Measurements from ENCODE around the gene C11orf68. TPM values are rescaled to one million over a fixed set of nuclear protein-coding genes. Genes with fewer than 3 reads are reported as not detected.

Gene C11orf68
- total and polyA plus RNA-seq, 9 of the 15 experiments (the other 6 are each of a cell fraction or from before 2014, with no cell fraction given): 3.6 to 35.9 (median 12.8) TPM

GRCh38 chr11:65903068-65903481 lies 15.8 kb downstream of the C11orf68 start (continued):
- TF ChIP-seq KDM4B (IDR thresholded peaks at IDR 0.05; ENCODE audit: borderline replicate concordance in 2 of 2, low read depth in 1 of 2) (no peak), GATA2 (CRISPR knock-in tag; IDR thresholded peaks at IDR 0.05) (no peak), ZNF23 (CRISPR knock-in tag; IDR thresholded peaks at IDR 0.05) (no peak), CCNT2 (IDR thresholded peaks at IDR 0.05; ENCODE audit: borderline replicate concordance, extremely low read depth, insufficient read length, low read depth, low read length) (no peak), TCFL5 (CRISPR knock-in tag; conservative IDR thresholded peaks at IDR 0.05) (no peak), IRF9 (tag; IDR thresholded peaks at IDR 0.05) (no peak), MED1 (CRISPR knock-in tag; IDR thresholded peaks at IDR 0.05; ENCODE audit: borderline replicate concordance) (no peak), HNRNPUL1 (IDR thresholded peaks at IDR 0.05; ENCODE audit: low read length) (no peak), ARID1B (IDR thresholded peaks at IDR 0.05) (peak; percentile 54; the same call in 1 of the 2 replicates), GTF2A2 (tag; IDR thresholded peaks at IDR 0.05) (no peak), HNRNPH1 (optimal IDR thresholded peaks at IDR 0.05; ENCODE audit: low read depth, low read length) (no peak), ZNF76 (CRISPR knock-in tag; IDR thresholded peaks at IDR 0.05; ENCODE audit: borderline replicate concordance) (no peak), ZNF707 (CRISPR knock-in tag; conservative IDR thresholded peaks at IDR 0.05) (no peak), NCOA4 (IDR thresholded peaks at IDR 0.05; ENCODE audit: partially characterized antibody) (no peak), ZNF232 (CRISPR knock-in tag; IDR thresholded peaks at IDR 0.05) (no peak), RCOR1 (IDR thresholded peaks at IDR 0.05; ENCODE audit: borderline replicate concordance in 1 of 2, low read depth in 2 of 2, low read length in 2 of 2) (no peak), ZBTB9 (CRISPR knock-in tag; IDR thresholded peaks at IDR 0.05) (no peak), E2F1 (CRISPR knock-in tag; IDR thresholded peaks at IDR 0.05) (no peak), RBM14 (IDR thresholded peaks at IDR 0.05; ENCODE audit: borderline replicate concordance, insufficient read depth, low read depth, low read length) (no peak), ZFP91 (CRISPR knock-in tag; IDR thresholded peaks at IDR 0.05) (no peak), ZNF24 (IDR thresholded peaks at IDR 0.05) (no peak), POU5F1 (IDR thresholded peaks at IDR 0.05; ENCODE audit: borderline replicate concordance, low read depth, low read length, partially characterized antibody) (no peak), SREBF2 (CRISPR knock-in tag; IDR thresholded peaks at IDR 0.05) (no peak), ZBTB17 (CRISPR knock-in tag; IDR thresholded peaks at IDR 0.05) (no peak)
